Calu3 (cell line): Measurements from ENCODE around the gene NRG3. TPM values are rescaled to one million over a fixed set of nuclear protein-coding genes. Genes with fewer than 3 reads are reported as not detected.

ENCODE experiments used
- BruUV-seq: library from RNA; stranded (reverse); fragments of 400-500 nt; replicated peaks from 2 replicates; lab custom pipeline; 2021; lab: Mats Ljungman, UMichigan
- CTCF ChIA-PET: fragments of 300-600 bp; sonication (Branson Sonifier 250); formaldehyde crosslinking; loops from one replicate; lab custom pipeline; 2022; ENCODE audit warnings: antibody characterized with exemption; lab: Charles Lee
- DNase-seq: peaks from one replicate; pipeline ENCODE4 v3.0.0; 2022
- H3K27ac Mint-ChIP-seq: one replicate; pipeline ENCODE4 v1.8.0; 2022; ENCODE audit warnings: mixed read lengths; ENCODE audit not compliant: unreplicated experiment
- H3K27me3 Mint-ChIP-seq: one replicate; pipeline ENCODE4 v1.8.0; 2022; ENCODE audit warnings: mixed read lengths; ENCODE audit not compliant: unreplicated experiment
- H3K36me3 Mint-ChIP-seq: one replicate; pipeline ENCODE4 v1.8.0; 2022; ENCODE audit warnings: mild to moderate bottlenecking, moderate library complexity, mixed read lengths; ENCODE audit not compliant: insufficient read depth, unreplicated experiment
- H3K4me1 Mint-ChIP-seq: one replicate; pipeline ENCODE4 v1.8.0; 2022; ENCODE audit warnings: mild to moderate bottlenecking, low read depth, mixed read lengths; ENCODE audit not compliant: unreplicated experiment
- H3K4me3 Mint-ChIP-seq: one replicate; pipeline ENCODE4 v1.8.0; 2022; ENCODE audit warnings: mild to moderate bottlenecking, low read depth, moderate library complexity, mixed read lengths; ENCODE audit not compliant: unreplicated experiment
- H3K9me3 Mint-ChIP-seq: one replicate; pipeline ENCODE4 v1.8.0; 2022; ENCODE audit warnings: low read depth, mixed read lengths; ENCODE audit not compliant: unreplicated experiment
- intact Hi-C: fragments of 100-400 bp; cut with micrococcal nuclease; formaldehyde crosslinking; loops from one replicate; pipeline ENCODE4 v1.10.0; 2022; ENCODE audit not compliant: unreplicated experiment
- total RNA-seq: library from RNA; stranded (reverse); gene quantifications from 2 replicates; pipeline ENCODE4 v1.2.3, GENCODE V29; 2022
- TF ChIP-seq, protein P1 (sequence below): fragments of 200-600 bp; IDR thresholded peaks from one replicate; pipeline ENCODE4 v1.8.0; 2022; ENCODE audit warnings: antibody characterized with exemption; ENCODE audit not compliant: unreplicated experiment

The NRG3 gene
- total RNA-seq, 1 experiment from 2014 or later: 46.3 TPM

DNA sequence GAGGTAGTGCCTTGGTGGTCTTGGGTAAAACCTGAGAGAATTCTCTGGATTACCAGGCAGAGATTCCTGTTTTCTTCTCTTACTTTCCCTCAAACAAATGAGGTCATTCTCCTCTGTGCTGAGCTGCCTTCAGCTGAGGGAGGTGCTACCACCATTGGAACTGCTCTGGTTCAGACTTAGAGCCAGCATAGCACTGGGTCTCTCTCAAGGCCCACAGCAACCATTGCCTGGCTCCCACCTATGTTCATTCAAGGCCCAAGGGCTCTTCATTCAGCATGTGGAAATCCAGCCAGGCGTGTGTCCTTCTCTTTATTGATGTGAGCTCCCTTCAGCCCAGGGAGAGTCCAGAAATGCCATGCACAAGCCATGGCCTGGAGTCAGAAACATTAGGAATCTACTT, 261.1 kb downstream of the NRG3 start:
- H3K27ac Mint-ChIP-seq: no peak overlapping the region
- H3K27me3 Mint-ChIP-seq: no peaks in the 10 kb centered on the region
- no TSS peak for BruUV-seq
- TF ChIP-seq, protein P1, sequence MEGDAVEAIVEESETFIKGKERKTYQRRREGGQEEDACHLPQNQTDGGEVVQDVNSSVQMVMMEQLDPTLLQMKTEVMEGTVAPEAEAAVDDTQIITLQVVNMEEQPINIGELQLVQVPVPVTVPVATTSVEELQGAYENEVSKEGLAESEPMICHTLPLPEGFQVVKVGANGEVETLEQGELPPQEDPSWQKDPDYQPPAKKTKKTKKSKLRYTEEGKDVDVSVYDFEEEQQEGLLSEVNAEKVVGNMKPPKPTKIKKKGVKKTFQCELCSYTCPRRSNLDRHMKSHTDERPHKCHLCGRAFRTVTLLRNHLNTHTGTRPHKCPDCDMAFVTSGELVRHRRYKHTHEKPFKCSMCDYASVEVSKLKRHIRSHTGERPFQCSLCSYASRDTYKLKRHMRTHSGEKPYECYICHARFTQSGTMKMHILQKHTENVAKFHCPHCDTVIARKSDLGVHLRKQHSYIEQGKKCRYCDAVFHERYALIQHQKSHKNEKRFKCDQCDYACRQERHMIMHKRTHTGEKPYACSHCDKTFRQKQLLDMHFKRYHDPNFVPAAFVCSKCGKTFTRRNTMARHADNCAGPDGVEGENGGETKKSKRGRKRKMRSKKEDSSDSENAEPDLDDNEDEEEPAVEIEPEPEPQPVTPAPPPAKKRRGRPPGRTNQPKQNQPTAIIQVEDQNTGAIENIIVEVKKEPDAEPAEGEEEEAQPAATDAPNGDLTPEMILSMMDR: no peak
- CTCF ChIA-PET: no interaction called here
- no peaks in the 10 kb centered on the region for H3K36me3 Mint-ChIP-seq
- H3K4me1 Mint-ChIP-seq: no peaks in the 10 kb centered on the region
- no peak overlapping the region for H3K4me3 Mint-ChIP-seq
- DNase-seq: no peak
- intact Hi-C loops: no loop called here
- peaks cover 6% of the 10 kb centered on the region for H3K9me3 Mint-ChIP-seq

DNA sequence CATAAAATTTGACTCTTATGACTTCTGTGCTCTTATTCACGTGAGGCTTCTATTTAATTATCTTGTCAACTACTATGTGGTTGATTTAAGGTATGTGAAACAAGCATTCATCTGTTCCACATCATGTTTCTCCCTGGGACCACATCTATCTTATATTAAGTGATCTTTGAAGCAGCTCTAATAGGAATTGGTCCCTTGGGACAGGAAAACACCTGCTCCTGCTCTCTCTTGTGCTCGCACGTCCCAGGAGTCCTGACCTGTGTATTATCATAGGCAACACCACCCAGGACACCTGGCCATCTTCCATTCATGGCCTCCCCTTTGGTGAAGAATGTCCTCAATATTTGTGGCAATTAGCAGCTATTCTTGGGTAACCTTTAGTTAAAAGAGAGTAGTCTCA, 269.2 kb downstream of the NRG3 start:
- CTCF ChIA-PET: no interaction called here
- H3K9me3 Mint-ChIP-seq: no peaks in the 10 kb centered on the region
- intact Hi-C loops: no loop called here
- no peak for DNase-seq
- no peak overlapping the region for H3K27ac Mint-ChIP-seq
- no TSS peak for BruUV-seq
- peaks cover 8% of the 10 kb centered on the region for H3K4me1 Mint-ChIP-seq
- TF ChIP-seq, protein P1: no peak
- no peak overlapping the region for H3K4me3 Mint-ChIP-seq
- peaks cover 5% of the 10 kb centered on the region for H3K36me3 Mint-ChIP-seq
- no peaks in the 10 kb centered on the region for H3K27me3 Mint-ChIP-seq

DNA sequence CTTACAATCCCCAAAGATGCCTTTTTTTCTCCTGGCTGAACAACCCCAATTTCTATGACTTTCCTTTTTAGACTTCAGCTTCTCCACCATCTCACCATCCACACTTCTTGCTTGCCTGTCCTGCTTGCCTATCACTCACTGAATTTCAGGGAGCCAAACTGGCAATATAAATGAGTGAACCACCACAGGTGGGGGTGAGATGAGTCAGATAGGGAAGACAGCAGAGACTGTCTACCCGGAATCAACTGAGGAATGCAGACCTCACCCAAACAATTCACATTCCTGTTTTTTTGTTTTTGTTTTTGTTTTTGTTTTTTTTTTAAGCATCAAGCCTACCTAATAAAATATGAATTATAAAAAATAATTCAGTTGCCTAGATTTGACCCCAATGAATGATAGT, 273.8 kb downstream of the NRG3 start:
- Mint-ChIP-seq H3K27ac (no peak overlapping the region), H3K27me3 (no peaks in the 10 kb centered on the region), H3K36me3 (peaks cover 5% of the 10 kb centered on the region), H3K4me3 (no peak overlapping the region), H3K9me3 (no peaks in the 10 kb centered on the region), H3K4me1 (peaks cover 8% of the 10 kb centered on the region)
- no TSS peak for BruUV-seq
- intact Hi-C loops: no loop called here
- TF ChIP-seq, protein P1: no peak
- DNase-seq: no peak
- CTCF ChIA-PET: interaction anchor here (0.7 to 3.3 kb wide), 2 partner anchors 13 to 128 kb away, joined by 3 to 11 read pairs; no protein-coding TSS in a partner anchor

DNA sequence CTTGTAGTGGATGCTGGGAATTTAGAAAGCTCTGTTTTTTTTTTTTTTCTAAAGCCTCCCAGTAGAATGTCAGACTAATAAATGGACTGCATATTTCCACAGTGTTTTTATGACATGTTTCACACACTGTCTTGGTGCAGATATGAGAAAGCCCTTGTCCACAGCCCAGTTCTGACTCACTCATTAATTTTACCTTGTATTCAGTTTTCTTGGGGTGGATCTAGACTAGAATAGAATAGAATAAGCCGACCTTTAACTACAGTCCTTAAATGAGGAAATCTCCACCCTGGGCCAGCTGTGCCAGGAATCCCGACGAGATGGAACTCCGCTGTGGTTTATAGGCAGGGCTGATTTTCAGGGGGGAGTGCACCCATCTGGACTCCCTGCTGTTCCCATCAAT, 274.7 kb downstream of the NRG3 start:
- intact Hi-C loops: no loop called here
- TF ChIP-seq, protein P1: no peak
- Mint-ChIP-seq H3K9me3 (no peaks in the 10 kb centered on the region), H3K27ac (no peak overlapping the region), H3K4me1 (peaks cover 8% of the 10 kb centered on the region), H3K36me3 (peaks cover 5% of the 10 kb centered on the region), H3K27me3 (no peaks in the 10 kb centered on the region), H3K4me3 (no peak overlapping the region)
- BruUV-seq: no TSS peak
- no peak for DNase-seq
- CTCF ChIA-PET: interaction anchor here (0.6 to 3.3 kb wide), 3 partner anchors 12 to 128 kb away, joined by 3 to 11 read pairs (median 4); no protein-coding TSS in a partner anchor
